ENCODE results near the gene CNTNAP5.

GRCh38 chr2:124763611-124764010 is 738.5 kb downstream of the CNTNAP5 start:
- TF ChIP-seq TARDBP (IDR thresholded peaks at IDR 0.05) (no peak), SP1 (IDR thresholded peaks at IDR 0.05) (no peak), SUZ12 (IDR thresholded peaks at IDR 0.05) (no peak), CTBP1 (IDR thresholded peaks at IDR 0.05; ENCODE audit: borderline replicate concordance) (no peak), NFRKB (IDR thresholded peaks at IDR 0.05) (no peak), FOXA1 (IDR thresholded peaks at IDR 0.05) (no peak), FOXM1 (IDR thresholded peaks at IDR 0.05; ENCODE audit: borderline replicate concordance) (no peak)

All from HEK293T (cell line).